ES-I3 (cell line): ENCODE measurements around the gene GRID1.
"Not testable (repeated sequence)": the region's sequence is repeated elsewhere in the genome, so short reads cannot be mapped to it uniquely, and the experiment has no call there.

Experiments
- H3K36me3 ChIP-seq: 2 replicates; pipeline ENCODE4 v1.6.1; 2013; ENCODE audit warnings: mild to moderate bottlenecking, low read length, control low read depth, moderate library complexity; ENCODE audit not compliant: insufficient read depth
- H3K4me1 ChIP-seq: 2 replicates; pipeline ENCODE4 v1.6.1; 2013; ENCODE audit warnings: mild to moderate bottlenecking, control low read depth, low read length; ENCODE audit not compliant: insufficient read depth
- H3K9ac ChIP-seq: 2 replicates; pipeline ENCODE4 v1.6.1; 2013; ENCODE audit warnings: low read depth, mild to moderate bottlenecking, low read length, moderate library complexity
- H3K9me3 ChIP-seq: 2 replicates; pipeline ENCODE4 v1.6.1; 2013; ENCODE audit warnings: mild to moderate bottlenecking, low read length, moderate library complexity; ENCODE audit not compliant: control insufficient read depth, insufficient read depth

Gene GRID1

GRCh38 chr10:86248062-86248461 lies 118.5 kb downstream of the GRID1 start:
- Histone ChIP-seq H3K9ac (no peak overlapping the region), H3K4me1 (0 out of 2 replicates have a peak, but pooled peaks cover under 1% of the 10 kb centered on the region), H3K36me3 (no peaks in the 10 kb centered on the region), H3K9me3 (no peaks in the 10 kb centered on the region; the same call in 1 of the 2 replicates)

DNA sequence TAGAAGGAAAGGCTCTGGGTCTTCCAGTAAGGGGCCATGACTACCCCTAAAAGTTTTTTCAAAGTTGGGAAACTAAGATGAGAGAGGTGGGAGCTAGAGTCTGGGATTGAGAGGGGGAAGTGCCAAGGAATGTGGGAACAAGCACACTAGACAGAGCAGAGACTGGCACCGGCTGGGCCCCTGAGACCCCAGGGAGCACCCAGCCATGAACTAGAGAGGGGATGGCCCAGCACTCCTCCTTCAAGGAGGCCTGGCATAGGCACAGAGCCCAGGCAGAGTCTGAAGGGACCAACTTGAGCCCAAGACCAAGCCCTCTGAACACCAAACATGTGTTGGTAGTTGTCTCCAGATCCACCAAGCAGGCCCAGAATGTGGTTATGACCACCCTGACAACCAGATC lies 119.0 kb downstream of the GRID1 start:
- no peak overlapping the region for H3K9ac ChIP-seq

DNA sequence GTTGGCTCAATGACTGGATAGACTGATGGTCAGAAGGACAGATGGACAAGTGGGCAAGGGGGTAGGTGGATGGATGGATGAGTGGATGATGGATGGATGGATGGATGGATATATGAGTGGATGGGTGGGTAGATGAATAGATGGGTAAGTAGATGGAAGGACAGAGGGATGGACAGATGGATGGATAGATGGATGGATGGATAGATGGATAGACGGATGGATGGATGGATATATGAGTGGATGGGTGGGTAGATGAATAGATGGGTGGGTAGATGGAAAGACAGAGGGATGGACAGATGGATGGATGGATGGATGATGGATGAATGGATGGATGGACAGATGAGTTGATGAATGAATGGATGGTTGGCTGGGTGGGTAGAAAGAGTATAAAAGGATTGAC lies 119.5 kb downstream of the GRID1 start:
- H3K9ac ChIP-seq = no peak overlapping the region
- no peaks in the 10 kb centered on the region for H3K36me3 ChIP-seq
- H3K4me1 ChIP-seq = no peaks in the 10 kb centered on the region
- no peaks in the 10 kb centered on the region; the same call in 1 of the 2 replicates for H3K9me3 ChIP-seq

More for the DNA sequence above, 119.0 kb downstream of the GRID1 start:
- H3K4me1 ChIP-seq = no peaks in the 10 kb centered on the region
- no peaks in the 10 kb centered on the region; the same call in 1 of the 2 replicates for H3K9me3 ChIP-seq
- H3K36me3 ChIP-seq = no peaks in the 10 kb centered on the region

- Histone ChIP-seq H3K36me3 (no peaks in the 10 kb centered on the region), H3K4me1 (no peaks in the 10 kb centered on the region), H3K9ac (no peak overlapping the region), H3K9me3 (no peaks in the 10 kb centered on the region; the same call in 1 of the 2 replicates)
Observed at GRCh38 chr10:86246279-86246940, 120.2 kb downstream of the GRID1 start.

GRCh38 chr10:86245015-86245394 lies 121.6 kb downstream of the GRID1 start:
- Histone ChIP-seq H3K36me3 (no peaks in the 10 kb centered on the region), H3K4me1 (no peaks in the 10 kb centered on the region), H3K9me3 (no peaks in the 10 kb centered on the region; the same call in 1 of the 2 replicates), H3K9ac (no peak overlapping the region)

DNA sequence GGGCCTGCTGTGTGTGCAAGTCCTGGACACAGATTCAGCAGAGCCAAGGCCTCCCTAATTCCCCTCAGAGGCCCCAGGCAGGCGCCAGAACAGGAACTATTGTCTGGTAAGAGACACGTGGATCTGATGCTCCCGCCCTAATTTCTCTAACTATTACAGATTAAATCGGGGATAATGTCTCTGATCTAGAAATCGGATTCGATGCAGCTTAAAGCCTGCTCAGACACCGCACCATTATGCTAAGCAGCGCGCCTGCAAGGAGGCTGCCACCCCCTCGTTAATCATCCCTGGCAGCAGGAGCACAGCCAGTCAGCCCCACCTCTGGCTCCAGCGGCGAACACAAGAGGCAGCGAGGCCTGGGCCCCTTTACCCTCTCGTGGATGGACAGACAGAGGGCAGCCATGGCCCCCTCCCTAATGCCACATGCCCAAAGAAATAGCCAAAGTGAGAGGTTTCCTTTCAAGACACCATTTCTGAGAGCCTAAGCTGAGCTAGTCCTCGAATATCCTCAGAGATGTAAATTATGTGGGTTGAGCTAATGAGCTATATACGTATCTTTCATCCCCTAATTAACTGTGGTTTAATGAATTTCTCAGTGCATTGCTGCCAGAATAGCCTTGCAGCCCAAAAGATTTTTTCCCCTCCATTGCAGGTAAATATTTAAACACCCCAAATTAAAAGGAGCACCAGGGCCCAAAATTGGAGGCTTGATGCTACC lies 122.1 kb downstream of the GRID1 start:
- Histone ChIP-seq H3K4me1 (no peaks in the 10 kb centered on the region), H3K9ac (no peak overlapping the region), H3K36me3 (no peaks in the 10 kb centered on the region), H3K9me3 (no peaks in the 10 kb centered on the region)

DNA sequence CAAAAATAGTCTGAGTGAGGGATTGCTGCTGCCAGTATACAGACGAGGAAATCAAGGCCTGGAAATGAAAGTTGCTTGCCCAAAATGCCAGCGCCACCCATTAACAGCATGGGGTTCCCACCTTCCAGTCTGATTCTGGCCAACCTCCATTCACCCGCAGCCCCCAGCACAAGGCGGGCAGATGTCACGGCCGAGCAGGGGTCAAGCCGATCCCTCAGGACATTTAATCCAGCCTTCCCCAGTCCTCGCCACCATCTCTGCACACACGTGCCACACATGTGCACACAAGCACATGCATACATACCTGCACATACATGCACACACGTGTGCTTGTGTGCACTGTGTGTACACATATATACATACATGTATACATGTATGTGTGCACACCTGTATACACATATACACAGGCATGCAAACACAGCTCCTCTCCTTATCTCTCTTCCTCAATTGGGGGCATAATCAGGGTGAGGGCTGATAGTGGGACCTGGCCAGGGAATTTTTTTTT lies 122.9 kb downstream of the GRID1 start:
- no peak overlapping the region for H3K9ac ChIP-seq
- H3K36me3 ChIP-seq = no peaks in the 10 kb centered on the region
- H3K9me3 ChIP-seq = no peaks in the 10 kb centered on the region
- H3K4me1 ChIP-seq = no peaks in the 10 kb centered on the region

DNA sequence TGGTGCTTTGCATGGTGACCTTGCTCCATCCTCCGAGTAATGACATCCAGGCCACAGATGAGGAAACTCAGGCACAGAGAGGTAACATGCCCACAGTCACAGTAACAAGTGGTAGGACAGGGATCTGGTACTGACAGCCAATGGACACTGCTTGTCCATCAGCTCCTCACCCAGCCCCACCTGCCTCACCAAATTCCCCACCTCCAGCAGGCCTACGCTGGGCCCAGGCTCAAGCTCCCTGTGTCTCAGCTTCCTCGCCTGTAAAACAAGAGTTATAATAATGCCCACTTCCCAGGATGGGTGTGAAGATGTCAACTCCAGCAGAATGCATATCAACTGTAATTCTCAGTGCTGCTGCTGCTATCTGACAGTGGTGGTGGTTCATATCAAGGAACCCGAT lies 123.8 kb downstream of the GRID1 start:
- Histone ChIP-seq H3K36me3 (no peaks in the 10 kb centered on the region), H3K9ac (no peak overlapping the region), H3K4me1 (no peaks in the 10 kb centered on the region), H3K9me3 (no peaks in the 10 kb centered on the region; the same call in 1 of the 2 replicates)

DNA sequence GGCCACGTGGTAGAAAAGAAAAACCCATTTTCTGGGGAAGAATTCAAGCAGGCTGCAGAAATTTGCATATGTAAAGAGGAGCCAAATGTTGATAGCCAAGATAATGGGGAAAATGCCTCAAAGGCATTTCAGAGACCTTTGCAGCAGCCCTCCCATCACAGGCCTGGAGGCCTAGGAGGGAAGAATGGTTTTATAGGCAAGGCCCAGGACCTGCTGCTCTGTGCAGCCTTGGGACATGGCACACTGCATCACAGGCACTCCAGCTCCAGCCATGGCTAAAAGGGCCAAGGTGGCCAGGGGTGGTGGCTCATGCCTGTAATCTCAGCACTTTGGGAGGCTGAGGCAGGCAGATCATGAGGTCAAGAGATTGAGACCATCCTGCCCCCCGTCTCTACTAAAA lies 128.5 kb downstream of the GRID1 start:
- H3K9me3 ChIP-seq, H3K36me3 ChIP-seq, H3K9ac ChIP-seq: not testable (repeated sequence)
- peaks cover 13% of the 10 kb centered on the region for H3K4me1 ChIP-seq

GRCh38 chr10:86234541-86235270 lies 131.9 kb downstream of the GRID1 start:
- Histone ChIP-seq H3K36me3 (no peaks in the 10 kb centered on the region), H3K9me3 (no peaks in the 10 kb centered on the region; the same call in 1 of the 2 replicates), H3K9ac (no peak overlapping the region), H3K4me1 (peaks cover 28% of the 10 kb centered on the region)

DNA sequence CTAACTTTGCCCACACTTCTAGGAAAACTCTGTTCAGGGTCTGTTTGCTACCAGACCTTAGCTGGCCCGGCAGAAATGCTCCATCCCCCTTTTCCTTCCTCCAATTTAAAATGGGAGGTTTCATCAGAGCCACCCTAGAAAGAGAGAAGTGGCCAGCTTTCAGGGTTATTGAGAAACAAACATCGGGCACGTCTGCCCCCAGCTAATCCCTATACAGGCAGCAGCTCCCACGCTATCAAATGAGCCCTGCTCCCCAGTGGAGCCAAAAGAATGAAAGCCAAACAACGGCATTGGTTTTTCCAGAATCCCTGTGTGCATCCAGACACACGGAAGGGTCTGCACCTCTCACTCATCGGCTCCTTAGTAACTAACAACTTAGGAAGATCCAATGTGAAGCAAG lies 132.5 kb downstream of the GRID1 start:
- Histone ChIP-seq H3K9ac (no peak overlapping the region), H3K36me3 (no peaks in the 10 kb centered on the region), H3K9me3 (no peaks in the 10 kb centered on the region; the same call in 1 of the 2 replicates), H3K4me1 (peaks cover 28% of the 10 kb centered on the region)

- no peaks in the 10 kb centered on the region for H3K36me3 ChIP-seq
- peaks cover 28% of the 10 kb centered on the region for H3K4me1 ChIP-seq
- no peaks in the 10 kb centered on the region; the same call in 1 of the 2 replicates for H3K9me3 ChIP-seq
- H3K9ac ChIP-seq = no peak overlapping the region
Observed at GRCh38 chr10:86233131-86233530, 133.5 kb downstream of the GRID1 start.

- H3K9ac ChIP-seq = no peak overlapping the region
- no peaks in the 10 kb centered on the region for H3K36me3 ChIP-seq
- no peaks in the 10 kb centered on the region; the same call in 1 of the 2 replicates for H3K9me3 ChIP-seq
- H3K4me1 ChIP-seq = peaks cover 28% of the 10 kb centered on the region
Observed at GRCh38 chr10:86232644-86233043, 134.0 kb downstream of the GRID1 start.

DNA sequence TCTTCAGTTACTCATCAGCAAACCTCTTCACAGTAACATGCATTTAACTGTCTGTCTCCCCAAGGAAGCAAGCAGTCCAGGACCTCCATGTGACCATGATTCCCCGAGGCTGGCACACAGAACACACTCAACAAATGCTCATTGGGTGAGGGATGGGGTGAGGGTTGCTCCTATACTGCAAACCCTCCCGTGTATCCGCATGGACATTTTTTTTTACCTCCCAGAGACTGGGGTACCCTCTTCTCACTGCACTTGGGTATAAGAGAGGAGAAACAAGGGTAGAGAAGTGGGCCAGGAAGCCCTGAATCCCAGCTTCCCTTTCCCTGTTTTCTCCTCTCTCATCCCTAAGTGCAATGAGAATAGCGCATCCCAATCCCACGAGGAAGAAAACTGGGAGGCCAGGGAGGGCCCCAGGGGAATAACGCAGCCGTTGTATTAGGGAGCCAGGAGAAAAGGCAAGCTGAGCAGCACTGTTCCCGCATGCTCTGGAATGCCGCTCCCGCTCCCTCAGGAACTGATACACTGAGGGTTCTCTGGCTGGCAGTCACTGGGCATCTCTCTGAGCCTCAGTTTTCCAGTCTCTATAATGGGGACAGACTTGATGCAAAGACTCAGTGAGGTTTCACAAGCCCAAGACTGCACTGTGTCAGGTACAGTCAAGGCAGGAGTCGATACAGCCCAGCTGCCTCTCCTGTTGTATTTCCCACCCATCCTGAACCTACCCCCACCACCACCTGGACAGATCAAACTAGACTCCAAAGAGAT lies 134.6 kb downstream of the GRID1 start:
- Histone ChIP-seq H3K36me3 (no peaks in the 10 kb centered on the region), H3K9ac (no peak overlapping the region), H3K4me1 (peaks cover 28% of the 10 kb centered on the region), H3K9me3 (no peaks in the 10 kb centered on the region)
